Osteoblast (primary cell): ENCODE data around the gene GALNT15. TPM values are rescaled to one million over a fixed set of nuclear protein-coding genes. Genes with fewer than 3 reads are reported as not detected.

Experiments used
- DNase-seq: peaks from one replicate; pipeline ENCODE4 v3.0.0; 2011; ENCODE audit warnings: low spot score, mixed read lengths; ENCODE audit not compliant: insufficient read length; ENCODE audit errors: missing footprints
- H2AFZ ChIP-seq: 2 replicates; pipeline ENCODE4 v1.6.0; 2011; ENCODE audit warnings: mild to moderate bottlenecking, low read length
- H3K27ac ChIP-seq: 2 replicates; pipeline ENCODE4 v1.5.1; 2011; ENCODE audit warnings: mild to moderate bottlenecking, low read depth, low read length, moderate library complexity
- H3K27me3 ChIP-seq: 2 replicates; pipeline ENCODE4 v1.6.0; 2012; ENCODE audit warnings: mild to moderate bottlenecking, control low read depth, inconsistent platforms, low read length, moderate library complexity; ENCODE audit not compliant: insufficient read depth
- H3K36me3 ChIP-seq: 2 replicates; pipeline ENCODE4 v1.5.1; 2011; ENCODE audit warnings: mild to moderate bottlenecking, low read length, control low read depth, moderate library complexity; ENCODE audit not compliant: insufficient read depth
- H3K4me1 ChIP-seq: 2 replicates; pipeline ENCODE4 v1.5.1; 2011; ENCODE audit warnings: mild to moderate bottlenecking, low read length, control low read depth, moderate library complexity; ENCODE audit not compliant: insufficient read depth
- H3K4me2 ChIP-seq: 2 replicates; pipeline ENCODE4 v1.6.0; 2011; ENCODE audit warnings: mild to moderate bottlenecking, low read length; ENCODE audit not compliant: insufficient read depth
- H3K4me3 ChIP-seq: fragments of 200-600 bp; sonication (generic); 3 replicates; pipeline ENCODE4 v1.5.1; 2012; ENCODE audit warnings: mild to moderate bottlenecking, low read length, inconsistent platforms; ENCODE audit not compliant: insufficient read depth
- H3K79me2 ChIP-seq: 2 replicates; pipeline ENCODE4 v1.6.0; 2012; ENCODE audit warnings: mild to moderate bottlenecking, low read length, control low read depth, inconsistent platforms; ENCODE audit not compliant: insufficient read depth
- H3K9me3 ChIP-seq: 2 replicates; pipeline ENCODE4 v1.5.1; 2011; ENCODE audit warnings: low read depth, low read length, control low read depth
- H4K20me1 ChIP-seq: 2 replicates; pipeline ENCODE4 v1.6.0; 2012; ENCODE audit warnings: mild to moderate bottlenecking, low read length, control low read depth; ENCODE audit not compliant: insufficient read depth
- CTCF ChIP-seq: IDR thresholded peaks from 2 replicates; pipeline ENCODE4 v1.5.1; 2011; ENCODE audit warnings: mild to moderate bottlenecking, low read depth, low read length, moderate library complexity; ENCODE audit errors: extremely low read depth
- total RNA-seq: library from RNA; depleted of rRNA; stranded (reverse); fragments of >200 nt; gene quantifications from 2 replicates; pipeline ENCODE4 v1.2.3, GENCODE V29; 2012

The GALNT15 gene
- total RNA-seq, 1 donor: 6.5 TPM

- no peaks in the 10 kb centered on the region for H3K79me2 ChIP-seq
- H3K36me3 ChIP-seq: no peaks in the 10 kb centered on the region
- no peaks in the 10 kb centered on the region for H3K9me3 ChIP-seq
- H4K20me1 ChIP-seq: no peaks in the 10 kb centered on the region
- H3K4me2 ChIP-seq: no peak overlapping the region
- no peaks in the 10 kb centered on the region for H3K4me1 ChIP-seq
- TF ChIP-seq CTCF: no peak
- no peak overlapping the region for H2AFZ ChIP-seq
- no peak for DNase-seq
- H3K27ac ChIP-seq: no peak overlapping the region
- no peak overlapping the region for H3K4me3 ChIP-seq
- no peaks in the 10 kb centered on the region for H3K27me3 ChIP-seq
Measured at GRCh38 chr3:16219777-16220176, 45.3 kb downstream of the GALNT15 start.

DNA sequence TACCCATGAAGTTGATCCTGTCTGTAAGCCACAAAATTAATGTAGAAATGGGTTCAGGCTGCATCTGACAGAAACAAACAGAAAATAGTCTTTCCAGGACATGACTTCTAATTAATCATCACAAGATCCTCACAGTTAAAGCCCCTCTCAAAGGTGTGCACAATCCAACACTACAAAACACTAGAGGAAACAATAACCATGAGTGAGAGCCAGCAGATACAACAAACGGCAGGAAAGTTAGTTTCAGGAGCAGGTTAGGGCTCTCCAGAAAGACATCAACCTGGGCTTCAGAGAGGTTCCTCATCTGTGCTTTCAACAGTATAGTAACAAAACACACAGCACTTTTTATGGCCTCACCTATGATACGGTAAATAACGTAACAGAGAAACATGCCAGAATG is 47.5 kb downstream of the GALNT15 start:
- Histone ChIP-seq H3K27me3 (no peaks in the 10 kb centered on the region), H3K79me2 (no peaks in the 10 kb centered on the region), H3K4me2 (no peak overlapping the region), H3K4me1 (no peaks in the 10 kb centered on the region), H3K27ac (no peak overlapping the region), H3K36me3 (no peaks in the 10 kb centered on the region), H3K4me3 (no peak overlapping the region), H3K9me3 (no peaks in the 10 kb centered on the region), H4K20me1 (no peaks in the 10 kb centered on the region), H2AFZ (no peak overlapping the region)
- no peak for DNase-seq
- no peak for TF ChIP-seq CTCF

- H3K36me3 ChIP-seq: no peaks in the 10 kb centered on the region
- no peak for TF ChIP-seq CTCF
- H3K4me3 ChIP-seq: no peak overlapping the region
- no peak overlapping the region for H3K4me2 ChIP-seq
- no peaks in the 10 kb centered on the region for H3K27me3 ChIP-seq
- no peaks in the 10 kb centered on the region for H3K4me1 ChIP-seq
- H4K20me1 ChIP-seq: no peaks in the 10 kb centered on the region
- H3K9me3 ChIP-seq: no peaks in the 10 kb centered on the region
- no peaks in the 10 kb centered on the region for H3K79me2 ChIP-seq
- no peak overlapping the region for H3K27ac ChIP-seq
- no peak for DNase-seq
- no peak overlapping the region for H2AFZ ChIP-seq
Measured at GRCh38 chr3:16222547-16222946, 48.1 kb downstream of the GALNT15 start.

DNA sequence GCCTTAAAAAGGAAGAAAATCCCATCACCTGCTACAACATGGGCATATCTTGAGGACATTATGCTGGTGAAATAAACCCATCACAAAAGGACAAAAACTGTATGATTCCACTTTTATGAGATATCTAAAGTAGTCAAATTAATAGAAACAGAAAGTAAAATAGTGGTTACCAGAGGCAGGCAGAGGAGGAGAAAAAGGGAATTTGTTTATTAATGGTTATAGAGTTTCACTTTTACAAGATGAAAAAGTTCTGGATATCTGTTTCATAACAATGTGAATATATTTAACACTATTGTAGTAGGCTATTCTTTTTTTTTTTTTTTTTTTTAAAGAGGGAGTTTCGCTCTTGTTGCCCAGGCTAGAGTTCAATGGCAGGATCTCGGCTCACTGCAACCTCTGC is 49.8 kb downstream of the GALNT15 start:
- Histone ChIP-seq H3K27me3 (no peaks in the 10 kb centered on the region), H3K4me2 (no peak overlapping the region), H4K20me1 (no peaks in the 10 kb centered on the region), H3K36me3 (no peaks in the 10 kb centered on the region), H3K9me3 (no peaks in the 10 kb centered on the region), H3K4me3 (no peak overlapping the region), H3K27ac (no peak overlapping the region), H2AFZ (no peak overlapping the region), H3K79me2 (no peaks in the 10 kb centered on the region), H3K4me1 (no peaks in the 10 kb centered on the region)
- no peak for DNase-seq
- TF ChIP-seq CTCF: no peak
